Tibial nerve (tissue), 3 donors: ENCODE results near the gene PIGR.

ENCODE experiments used
- EP300 ChIP-seq, 2 donors: sonication (generic); formaldehyde crosslinking; IDR thresholded peaks; one replicate each; pipeline ENCODE4 v1.6.1; 2017; ENCODE audit warnings: antibody characterized with exemption in 2 of 2, mild to moderate bottlenecking in 1 of 2
- POLR2A ChIP-seq, 2 donors: fragments of 450-650 bp; IDR thresholded peaks; one replicate each; pipeline ENCODE4 v1.6.1; 2017; ENCODE audit warnings: antibody characterized with exemption in 2 of 2, mild to moderate bottlenecking in 2 of 2, moderate library complexity in 2 of 2

DNA sequence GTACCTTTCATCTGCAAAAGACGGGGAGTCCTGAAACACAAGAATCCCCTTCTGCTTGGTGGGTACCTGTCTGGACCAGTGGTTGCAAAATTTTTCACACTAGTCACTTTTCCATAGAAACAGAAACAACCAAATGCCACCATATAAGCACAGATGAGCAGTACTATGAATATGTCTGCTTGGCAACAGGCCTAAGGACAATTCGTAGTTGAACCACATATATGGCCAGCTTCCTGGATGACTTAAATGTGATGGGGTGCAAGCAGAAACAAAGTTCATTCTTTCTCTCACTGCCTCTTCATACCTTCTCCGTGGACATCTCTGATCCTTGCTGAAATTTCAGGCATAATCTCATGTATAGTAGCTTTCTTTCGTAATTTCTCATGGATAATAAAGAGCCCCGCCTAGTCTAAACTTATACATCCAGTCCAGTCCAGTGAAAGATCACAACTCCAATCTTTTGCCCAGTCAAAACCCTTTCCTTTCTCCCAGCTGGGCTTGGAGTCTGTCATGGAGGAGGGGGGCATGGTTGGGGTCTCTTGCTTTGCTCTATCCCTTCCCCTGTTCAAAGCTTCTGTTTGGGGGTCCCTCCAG lies 16.9 kb upstream of the PIGR start:
- TF ChIP-seq POLR2A (IDR thresholded peaks at IDR 0.05) (no peak), EP300 (IDR thresholded peaks at IDR 0.05) (no peak)
